GM18507 (cell line): Measurements from ENCODE around the gene CASS4.
A peak's percentile ranks its signal among the peaks of the same experiment; 100 is the strongest.
"Not testable (repeated sequence)": the region's sequence is repeated elsewhere in the genome, so short reads cannot be mapped to it uniquely, and the experiment has no call there.

Source experiments
- DNase-seq: peaks from one replicate; pipeline ENCODE4 v3.0.0; 2011; ENCODE audit warnings: low read depth; ENCODE audit not compliant: insufficient read length; ENCODE audit errors: extremely low spot score
- FAIRE-seq: peaks from 2 replicates; lab custom pipeline; 2011; peaks lifted over from hg19 to GRCh38; lab: Jason Lieb, UNC

CASS4 gene

DNA sequence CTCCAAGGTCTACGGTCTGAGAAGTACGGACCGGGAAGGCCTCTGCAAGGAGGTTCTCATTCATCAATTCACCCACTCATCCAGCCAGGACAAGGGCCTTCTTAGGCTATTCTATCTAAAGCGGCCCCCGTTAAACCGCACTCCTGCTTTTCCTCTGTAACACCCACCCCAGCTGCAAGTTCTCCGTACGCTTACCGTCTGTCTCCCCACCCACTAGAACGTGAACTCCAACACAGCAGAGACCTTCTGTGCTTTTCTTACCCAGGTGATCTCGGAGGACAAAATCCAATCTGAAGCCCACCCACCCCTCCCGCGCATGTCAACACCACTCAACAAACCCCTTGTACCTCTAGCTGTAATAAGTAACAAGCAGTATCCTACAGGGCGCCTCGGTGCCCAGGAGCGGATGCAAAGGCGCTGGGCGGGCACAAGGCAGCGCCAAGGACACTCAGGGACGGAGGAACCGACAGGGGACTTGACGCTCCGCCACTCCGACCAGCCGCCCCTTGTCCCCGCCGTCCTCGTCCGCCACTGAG, 20.4 kb upstream of the CASS4 start:
- DNase-seq: no peak
- FAIRE-seq: no peak

DNA sequence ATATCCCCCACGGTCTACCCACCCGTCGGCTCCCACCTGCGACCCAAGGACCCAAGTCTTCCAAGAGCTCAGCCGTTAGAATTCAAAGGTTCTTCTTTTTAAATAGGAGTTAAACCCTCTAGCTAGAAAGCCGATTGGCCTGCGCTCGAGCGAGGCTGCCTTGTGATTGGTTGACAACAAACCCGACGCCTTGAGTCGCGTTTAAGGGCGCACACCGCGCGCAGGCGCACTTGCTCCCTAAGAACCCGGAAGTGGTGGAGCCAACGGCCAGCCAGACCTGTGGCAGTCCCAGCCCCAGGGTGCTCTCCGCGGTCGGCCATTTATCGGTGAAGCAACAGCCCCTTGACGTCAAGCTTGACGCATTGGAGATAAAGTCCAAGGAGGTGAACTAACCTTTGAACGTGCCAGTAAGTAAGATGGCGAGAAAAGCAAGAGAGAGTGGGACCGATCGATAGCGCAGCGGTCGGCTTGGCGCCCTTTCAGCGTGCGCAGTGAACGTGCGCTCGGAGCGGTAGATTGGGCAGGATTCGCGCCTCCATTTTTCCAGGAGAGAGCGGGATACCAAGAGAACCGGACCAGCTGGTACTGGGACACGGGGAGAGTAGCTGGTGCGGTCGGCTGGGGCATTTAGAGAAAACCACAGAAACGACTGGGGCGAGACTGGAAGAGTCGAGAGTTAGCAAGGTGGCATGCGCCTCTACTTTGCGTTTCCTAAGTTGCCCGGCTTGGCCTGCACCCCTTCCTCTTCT, 19.8 kb upstream of the CASS4 start, which contains the start of the genes AURKA and CSTF1:
TSS of gene AURKA (minus strand) at position 84 of the 749 bp plus-strand sequence. CDS start 4,018 bp downstream, outside the sequence.
TSS of gene CSTF1 (plus strand) at position 514 of the 749 bp plus-strand sequence. CDS start 2,908 bp downstream, outside the sequence.
- FAIRE-seq: peak; percentile 96
- DNase-seq: peak; percentile 99

DNA sequence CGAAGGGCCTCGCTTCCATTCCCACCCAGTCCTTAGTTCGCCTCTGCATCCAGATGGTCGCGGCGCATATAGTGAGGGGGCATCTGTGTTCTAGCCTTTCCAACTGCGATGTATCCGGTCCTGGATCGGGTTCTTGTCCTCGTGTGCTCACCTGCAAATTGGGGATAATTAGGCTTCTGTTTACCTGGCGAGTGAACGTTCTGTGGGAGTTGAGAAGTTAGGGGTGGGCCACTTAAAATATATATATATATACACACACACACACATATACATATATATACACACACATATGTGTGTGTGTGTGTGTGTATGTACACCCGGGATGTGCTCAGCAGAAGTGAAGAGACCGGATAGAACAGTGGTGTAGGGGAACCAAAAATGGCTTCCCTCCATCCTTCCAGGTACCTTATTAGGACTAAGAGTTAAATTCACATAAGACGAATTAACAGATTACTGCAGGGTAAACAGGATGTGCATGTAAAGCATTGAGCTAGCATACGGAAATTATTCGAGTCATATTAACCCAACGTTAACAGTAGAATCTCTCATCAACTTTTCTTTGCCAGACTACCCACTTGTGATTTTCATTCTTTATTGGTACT, 19.1 kb upstream of the CASS4 start:
- DNase-seq (no peak), FAIRE-seq (no peak)

DNA sequence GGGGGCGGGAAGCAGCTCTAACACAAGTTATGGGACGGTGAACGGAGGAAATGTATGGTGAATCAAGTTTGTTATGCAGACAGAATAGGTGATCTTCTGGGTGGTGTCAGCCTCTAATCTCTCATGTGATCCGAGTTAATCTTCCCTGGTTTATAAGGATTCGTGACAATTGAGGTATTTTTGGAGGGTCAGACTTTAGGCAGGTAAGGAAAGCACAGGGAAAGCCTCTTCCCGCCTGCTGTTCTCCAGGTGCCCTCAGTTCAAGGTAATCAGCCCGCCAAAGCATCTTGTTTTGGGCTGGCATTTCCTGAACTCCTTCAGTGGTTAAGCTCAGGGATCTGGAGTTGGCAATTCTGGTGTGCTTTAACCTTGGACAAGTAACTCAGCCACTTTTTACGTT, 18.4 kb upstream of the CASS4 start:
- FAIRE-seq: no peak

DNA sequence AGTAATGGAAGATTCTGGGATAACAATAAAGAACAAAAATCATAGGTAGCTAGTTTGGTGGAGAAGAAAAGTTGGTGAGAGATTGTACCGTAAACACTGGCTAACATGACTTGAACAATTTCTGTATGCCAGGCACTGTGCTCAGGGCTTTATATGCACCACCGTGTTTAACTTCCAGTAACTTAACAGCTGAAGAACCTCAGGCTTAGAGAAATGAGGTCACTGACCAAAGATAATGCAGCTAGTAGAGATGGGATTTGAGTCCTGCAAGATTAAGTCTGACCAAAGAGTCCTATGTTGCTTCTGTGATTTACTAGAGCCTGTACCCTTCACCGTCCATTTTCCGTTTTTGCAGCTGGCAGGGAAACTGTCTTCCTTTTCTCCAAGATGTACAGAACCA, 16.9 kb upstream of the CASS4 start:
- no peak for DNase-seq
- no peak for FAIRE-seq

More for the DNA sequence above, 18.4 kb upstream of the CASS4 start:
- DNase-seq: no peak

DNA sequence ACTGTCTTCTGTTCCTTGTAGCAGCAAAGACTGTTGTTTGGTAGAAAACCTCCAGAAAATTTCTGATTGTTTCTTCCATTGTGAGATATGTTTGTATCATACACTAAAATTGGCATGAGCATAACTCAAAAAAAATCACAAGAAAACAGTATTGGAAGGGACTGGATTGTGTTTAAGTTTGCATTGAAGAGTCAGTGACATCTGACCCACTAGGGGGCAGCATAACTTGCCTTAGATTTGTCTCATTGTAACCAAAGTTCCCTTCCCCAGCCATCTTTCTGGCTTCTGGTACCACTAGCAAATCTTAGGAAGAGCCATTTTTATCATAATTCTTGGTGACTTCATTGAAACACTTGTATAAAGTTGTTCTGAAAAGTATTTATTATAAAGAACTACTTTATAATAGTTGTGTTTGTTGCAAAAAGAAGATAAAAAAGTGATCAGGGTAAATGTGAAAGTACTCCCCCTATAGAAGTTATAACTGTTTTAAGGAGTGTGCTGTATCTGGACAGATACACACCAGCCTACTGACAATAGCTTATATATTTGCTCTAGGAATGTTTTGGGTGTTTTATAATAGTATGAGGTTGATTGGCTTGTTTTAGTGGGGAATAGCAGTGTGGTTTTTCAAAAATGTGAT, 11.9 kb upstream of the CASS4 start:
- FAIRE-seq (peak; percentile 83), DNase-seq (no peak)

DNA sequence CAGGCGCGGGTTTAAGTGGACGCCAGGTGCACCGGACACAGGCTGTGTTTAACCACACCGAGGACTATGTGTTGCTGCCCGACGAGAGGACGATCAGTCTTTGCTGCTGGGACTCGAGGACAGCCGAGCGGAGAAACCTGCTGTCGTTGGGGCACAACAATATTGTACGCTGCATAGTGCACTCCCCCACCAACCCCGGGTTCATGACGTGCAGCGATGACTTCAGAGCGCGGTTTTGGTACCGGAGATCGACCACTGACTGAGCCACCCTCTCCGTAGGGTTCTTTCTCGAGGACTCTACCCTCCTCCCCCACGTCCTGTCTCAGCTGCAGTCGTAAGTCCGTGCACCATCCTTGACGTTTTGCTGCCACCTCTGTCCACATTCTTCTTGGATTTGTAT, 8.6 kb upstream of the CASS4 start:
- FAIRE-seq: no peak
- no peak for DNase-seq

DNA sequence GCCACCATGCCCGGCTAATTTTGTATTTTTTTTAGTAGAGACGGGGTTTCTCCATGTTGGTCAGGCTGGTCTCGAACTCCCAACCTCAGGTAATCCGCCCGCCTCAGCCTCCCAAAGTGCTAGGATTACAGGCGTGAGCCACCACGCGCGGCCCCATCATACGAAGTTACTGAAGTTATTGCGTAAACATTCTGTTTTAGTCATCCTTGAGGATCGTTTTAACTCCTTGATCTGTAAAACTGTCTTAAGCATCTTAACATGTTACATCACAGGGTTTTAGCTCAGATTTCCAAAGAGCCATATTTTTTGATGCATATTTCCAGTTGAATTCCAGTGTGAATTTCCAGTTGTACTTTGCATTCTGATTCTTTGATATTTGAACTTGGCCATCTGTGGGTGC, 6.7 kb upstream of the CASS4 start:
- not testable (repeated sequence) for FAIRE-seq, DNase-seq

DNA sequence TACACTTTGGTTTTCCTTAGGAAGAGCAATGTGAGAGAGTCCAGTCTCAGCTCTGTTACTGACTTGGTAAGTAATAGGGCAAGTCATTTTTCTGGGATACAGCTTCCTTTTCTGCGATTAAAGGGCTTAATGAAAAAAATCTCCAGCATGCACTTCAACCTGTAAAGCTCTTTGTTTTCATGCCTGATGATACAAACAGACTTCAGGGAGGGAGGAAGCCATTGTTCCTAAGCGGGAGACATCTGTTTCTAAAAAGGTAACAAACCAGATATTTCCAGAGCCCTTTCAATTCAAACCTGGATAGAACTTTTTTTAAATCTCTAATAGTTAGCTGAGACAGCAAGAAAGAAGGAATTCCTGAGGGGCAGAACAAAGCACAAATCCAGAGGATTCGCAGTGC, 5.2 kb upstream of the CASS4 start:
- no peak for DNase-seq
- FAIRE-seq: no peak

DNA sequence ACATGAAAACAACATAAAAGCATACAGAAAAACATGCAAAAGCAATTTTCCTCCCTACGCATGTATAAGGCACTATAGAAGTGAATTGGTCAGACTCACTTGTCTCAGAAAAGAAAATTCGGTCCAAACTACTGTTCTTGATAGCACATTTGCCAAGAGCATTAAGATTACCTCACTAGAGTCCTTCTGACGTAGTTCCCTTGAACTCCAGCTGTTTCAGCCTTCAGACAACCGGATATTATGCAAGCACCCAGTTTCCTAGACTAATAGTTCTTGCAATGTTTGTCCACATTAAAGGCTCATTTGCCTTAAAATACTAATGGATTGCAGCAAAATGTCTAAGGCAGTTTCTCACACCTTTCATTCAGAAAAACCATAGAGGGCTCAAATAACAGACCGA, 2.5 kb upstream of the CASS4 start:
- no peak for FAIRE-seq
- no peak for DNase-seq

DNA sequence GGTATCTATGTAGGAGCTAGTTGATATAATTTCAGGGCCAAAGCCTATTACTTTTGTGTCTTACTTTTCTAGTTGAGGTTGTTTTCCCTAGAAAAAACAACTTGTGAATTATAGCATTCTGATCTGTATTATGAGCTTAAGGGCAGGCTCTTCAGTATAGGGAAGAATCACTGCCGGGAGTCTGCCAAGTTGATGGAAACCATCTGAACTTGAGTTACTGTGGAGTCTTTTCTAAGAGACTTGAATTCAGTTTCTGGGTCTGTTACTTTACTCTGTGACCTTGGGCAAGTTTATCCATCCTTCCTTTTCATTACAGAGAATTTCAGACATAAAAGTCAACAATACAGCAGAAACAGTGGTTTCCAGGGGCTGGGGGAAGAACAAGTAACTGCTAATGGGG, 2.1 kb upstream of the CASS4 start:
- FAIRE-seq: no peak
- DNase-seq: no peak

DNA sequence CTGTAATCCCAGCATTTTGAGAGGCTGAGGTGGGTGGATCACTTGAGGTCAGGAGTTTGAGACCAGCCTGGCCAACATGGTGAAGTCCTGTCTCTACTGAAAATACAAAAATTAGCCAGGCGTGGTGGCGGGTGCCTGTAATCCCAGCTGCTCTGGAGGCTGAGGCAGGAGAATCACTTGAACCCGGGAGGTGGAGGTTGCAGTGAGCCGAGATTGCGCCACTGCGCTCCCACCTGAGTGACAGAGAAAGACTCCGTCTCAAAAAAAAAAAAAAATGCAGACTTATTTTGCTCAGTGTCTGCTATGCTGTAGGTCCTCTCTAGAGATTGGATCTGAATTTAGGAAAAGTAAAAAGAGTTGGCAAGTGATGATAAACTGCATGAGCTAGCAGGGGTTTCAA, 773 bp upstream of the CASS4 start:
- FAIRE-seq, DNase-seq: not testable (repeated sequence)

DNA sequence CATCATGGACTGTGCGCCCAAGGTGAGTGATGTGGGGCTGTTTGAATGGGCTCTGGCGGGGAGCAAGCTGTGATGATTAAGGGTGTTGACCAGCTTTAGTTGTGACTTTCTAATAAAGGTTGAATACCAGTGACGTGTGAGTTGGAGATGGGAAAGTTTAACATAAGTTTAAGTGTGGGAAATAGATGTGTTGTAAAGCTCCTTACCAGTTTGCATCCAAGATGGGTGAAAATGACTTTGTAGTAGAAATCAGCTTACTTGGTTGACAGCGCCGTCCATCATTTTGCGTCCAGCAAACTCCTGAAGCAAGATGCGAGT, 372 bp downstream of the CASS4 start:
- FAIRE-seq (no peak), DNase-seq (no peak)

DNA sequence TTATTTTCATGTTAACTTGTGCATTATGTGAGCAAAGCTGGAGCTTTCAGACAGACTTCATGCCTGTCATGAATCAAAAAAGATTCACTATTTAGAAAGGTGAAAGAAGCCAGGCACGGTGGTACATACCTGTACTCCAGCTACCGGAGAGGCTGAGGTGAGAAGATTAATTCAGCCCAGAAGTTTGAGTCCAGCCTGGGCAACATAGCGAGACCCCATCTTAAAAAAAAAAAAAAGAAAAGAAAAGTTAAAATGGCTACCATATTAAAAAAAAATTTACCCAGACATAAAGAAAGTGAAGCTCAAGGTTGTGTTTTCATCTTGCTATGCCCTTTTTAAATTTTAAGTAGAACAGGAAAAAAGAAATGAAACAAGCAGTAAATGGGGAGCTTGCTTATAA, 889 bp downstream of the CASS4 start:
- DNase-seq: no peak
- no peak for FAIRE-seq

DNA sequence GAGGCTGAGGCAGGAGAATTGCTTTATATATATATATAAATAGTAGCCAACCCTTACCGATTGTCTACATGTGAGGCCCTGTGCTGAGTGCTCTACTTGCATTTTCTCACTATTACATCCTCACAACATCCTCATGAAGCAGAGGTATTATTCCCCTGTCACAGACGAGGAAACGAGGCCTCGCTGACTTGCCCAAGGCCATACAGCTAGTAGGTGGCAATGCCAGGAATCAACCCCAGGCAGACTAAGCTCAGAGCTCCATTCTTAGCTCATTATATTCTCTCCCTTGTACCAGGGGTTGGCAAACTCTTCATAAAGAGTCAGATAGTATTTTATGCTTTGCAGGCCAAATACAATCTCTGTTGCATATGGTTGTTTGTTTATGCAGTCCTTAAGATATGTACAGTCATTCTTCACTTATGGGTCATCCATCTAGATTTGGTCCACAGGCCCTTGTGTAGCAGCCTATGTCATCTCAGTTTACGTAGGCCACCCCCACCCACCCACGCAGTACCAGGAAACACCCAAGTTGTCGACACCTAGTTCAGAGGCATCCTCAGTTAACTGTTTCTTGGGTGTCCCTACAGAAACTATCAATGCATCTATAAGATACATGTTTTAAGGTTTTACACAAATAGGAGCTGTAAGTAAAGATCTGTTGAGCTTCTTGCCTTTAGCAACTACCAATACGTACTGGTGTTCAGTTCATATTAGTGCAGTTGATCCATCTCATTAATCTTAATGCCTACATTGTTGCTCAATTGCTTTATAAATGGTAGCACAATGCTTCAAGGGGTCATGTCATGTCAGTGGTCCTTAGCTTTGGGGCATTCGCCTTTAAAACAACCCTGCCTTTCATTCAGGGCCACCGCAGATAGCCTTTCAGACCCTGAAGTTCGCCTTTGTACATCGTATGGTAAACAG, 3.0 kb downstream of the CASS4 start:
- no peak for FAIRE-seq
- no peak for DNase-seq

DNA sequence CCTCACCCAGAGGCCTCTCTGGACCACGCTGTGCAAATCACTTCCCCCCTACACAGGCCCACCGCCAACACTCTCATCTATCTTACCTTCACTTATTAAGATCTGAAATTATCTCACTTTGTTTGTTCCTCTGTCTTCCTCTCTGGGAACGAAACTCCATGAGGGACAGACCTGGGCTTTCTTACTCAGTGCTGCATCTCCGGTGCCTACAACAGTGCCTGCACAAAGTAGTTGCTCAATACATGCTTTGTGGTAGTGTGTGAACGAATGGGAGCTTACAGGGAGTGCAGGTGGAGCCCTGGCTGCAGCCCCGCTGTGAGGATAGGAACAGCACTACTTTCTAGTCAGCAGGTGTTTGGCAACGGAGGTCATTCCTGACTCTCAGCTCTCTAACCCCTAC, 5.3 kb downstream of the CASS4 start:
- FAIRE-seq (no peak), DNase-seq (no peak)

DNA sequence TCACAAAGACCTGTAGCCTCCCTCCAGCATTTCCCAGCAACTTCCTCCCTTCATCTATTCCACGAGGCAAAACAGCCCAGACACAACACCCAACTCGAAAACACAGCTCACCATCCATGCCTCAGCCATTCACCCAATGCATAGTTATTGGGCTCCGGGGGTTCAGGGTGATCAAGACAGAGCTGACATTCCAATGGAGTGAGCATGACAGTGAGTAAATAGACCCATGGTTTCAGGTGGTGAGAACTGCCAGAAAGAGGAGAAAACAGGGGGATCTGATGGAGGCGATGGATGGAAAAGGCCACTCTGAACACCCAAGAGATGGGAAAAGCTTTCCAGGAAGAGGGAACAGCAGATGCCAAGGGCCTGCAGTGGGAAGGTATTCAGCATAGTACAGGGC, 5.9 kb downstream of the CASS4 start:
- DNase-seq: no peak
- FAIRE-seq: no peak

DNA sequence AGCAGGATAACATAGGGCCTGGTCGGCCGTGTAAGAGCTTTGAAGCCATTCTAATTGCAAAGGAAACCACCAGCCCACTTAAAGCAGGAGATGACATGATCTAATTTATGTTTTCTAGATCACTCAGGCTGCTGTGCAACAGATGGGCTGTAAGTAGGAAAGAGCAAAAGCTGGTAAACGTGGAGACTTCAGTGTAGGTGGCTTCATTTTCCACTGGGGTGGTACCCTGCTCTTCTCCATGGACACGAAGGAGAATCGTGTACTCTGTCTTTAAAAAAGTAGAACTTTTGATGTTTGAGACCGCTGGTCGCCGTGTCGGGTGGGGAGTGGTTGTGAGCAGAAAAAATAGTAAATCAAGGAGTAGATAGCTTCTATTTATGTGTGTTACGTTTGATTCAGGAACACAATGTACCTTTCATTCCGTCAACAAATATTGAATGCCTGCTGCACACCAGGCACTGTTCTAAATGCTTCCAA, 6.4 kb downstream of the CASS4 start:
- DNase-seq (no peak), FAIRE-seq (no peak)

DNA sequence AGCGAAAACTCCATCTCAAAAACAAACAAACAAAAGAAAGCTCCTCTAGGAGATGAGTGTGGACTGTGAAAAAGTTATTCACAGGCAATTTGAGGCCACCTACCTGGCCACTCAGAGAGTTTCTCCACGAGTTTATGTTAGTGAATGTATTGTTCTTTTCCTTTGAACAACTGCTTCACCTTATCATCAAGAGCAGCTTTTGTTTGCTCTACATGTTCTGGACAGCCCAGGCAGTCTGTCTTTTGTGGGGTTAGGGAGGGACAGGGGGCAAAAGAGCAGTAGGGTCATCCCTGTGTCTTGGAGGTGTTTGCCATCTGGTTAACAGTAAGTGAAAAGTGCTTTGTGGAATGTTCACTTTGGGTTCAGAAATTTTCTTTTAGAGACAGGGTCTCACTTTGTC, 8.0 kb downstream of the CASS4 start:
- FAIRE-seq (no peak), DNase-seq (no peak)
